MM.1S (cell line): ENCODE data around the gene GDPD5.

Experiments
- DNase-seq: peaks from one replicate; pipeline ENCODE4 v3.0.0-alpha.2; 2015
- H2AFZ ChIP-seq: fragments of 300-600 bp; sonication (generic); 2 replicates; pipeline ENCODE4 v1.6.0; 2016; ENCODE audit warnings: antibody characterized with exemption, low read length
- H3F3A ChIP-seq: fragments of 300-600 bp; sonication (generic); 2 replicates; pipeline ENCODE4 v1.6.1; 2016; ENCODE audit warnings: mild to moderate bottlenecking, antibody characterized with exemption, low read length, moderate library complexity, mixed read lengths; ENCODE audit not compliant: insufficient read depth
- H3K27ac ChIP-seq: fragments of 300-600 bp; sonication (generic); 2 replicates; pipeline ENCODE4 v1.5.1; 2016; ENCODE audit warnings: mild to moderate bottlenecking, low read length
- H3K27me3 ChIP-seq: fragments of 300-600 bp; sonication (generic); replicated peaks from 2 replicates; pipeline ENCODE4 v1.6.0; 2016; ENCODE audit warnings: low read length; ENCODE audit not compliant: insufficient read depth
- H3K36me3 ChIP-seq: fragments of 300-600 bp; sonication (generic); replicated peaks from 2 replicates; pipeline ENCODE4 v1.6.1; 2016; ENCODE audit warnings: mild to moderate bottlenecking, low read length, mixed read lengths; ENCODE audit not compliant: insufficient read depth
- H3K4me1 ChIP-seq: fragments of 300-600 bp; sonication (generic); 2 replicates; pipeline ENCODE4 v1.6.1; 2016; ENCODE audit warnings: low read length, mixed read lengths
- H3K4me2 ChIP-seq: fragments of 300-600 bp; sonication (generic); 2 replicates; pipeline ENCODE4 v1.6.0; 2016; ENCODE audit warnings: low read depth, low read length
- H3K4me3 ChIP-seq: fragments of 300-600 bp; sonication (generic); 2 replicates; pipeline ENCODE4 v1.5.1; 2016; ENCODE audit warnings: low read length, mixed read lengths
- H3K79me2 ChIP-seq: fragments of 300-600 bp; sonication (generic); 2 replicates; pipeline ENCODE4 v1.6.1; 2016; ENCODE audit warnings: mixed run types, low read length, mixed read lengths
- H3K9ac ChIP-seq: fragments of 300-600 bp; sonication (generic); 2 replicates; pipeline ENCODE4 v1.6.1; 2016; ENCODE audit warnings: low read length, mixed read lengths
- H3K9me2 ChIP-seq: fragments of 300-600 bp; sonication (generic); replicated peaks from 2 replicates; pipeline ENCODE4 v1.6.1; 2016; ENCODE audit warnings: mild to moderate bottlenecking, low read length, mixed read lengths; ENCODE audit not compliant: insufficient read depth
- H3K9me3 ChIP-seq: fragments of 300-600 bp; sonication (generic); replicated peaks from 2 replicates; pipeline ENCODE4 v1.6.1; 2016; ENCODE audit warnings: mild to moderate bottlenecking, low read length, mixed read lengths; ENCODE audit not compliant: insufficient read depth
- H4K20me1 ChIP-seq: fragments of 300-600 bp; sonication (generic); 2 replicates; pipeline ENCODE4 v1.6.1; 2016; ENCODE audit warnings: mild to moderate bottlenecking, low read length, moderate library complexity, mixed read lengths; ENCODE audit not compliant: insufficient read depth
- CTCF ChIP-seq: fragments of 300-600 bp; sonication (generic); IDR thresholded peaks from 2 replicates; pipeline ENCODE4 v1.5.1; 2016; ENCODE audit warnings: antibody characterized with exemption, low read length, mixed read lengths
- EZH2 ChIP-seq: fragments of 300-600 bp; sonication (generic); optimal IDR thresholded peaks from 2 replicates; pipeline ENCODE3; 2017; ENCODE audit warnings: low read depth, mild to moderate bottlenecking, antibody characterized with exemption, low read length, mixed read lengths
- EZH2phosphoT487 ChIP-seq: fragments of 300-600 bp; sonication (generic); IDR thresholded peaks from 2 replicates; pipeline ENCODE4 v1.6.1; 2018; ENCODE audit warnings: antibody characterized with exemption, low read length

Gene GDPD5

DNA sequence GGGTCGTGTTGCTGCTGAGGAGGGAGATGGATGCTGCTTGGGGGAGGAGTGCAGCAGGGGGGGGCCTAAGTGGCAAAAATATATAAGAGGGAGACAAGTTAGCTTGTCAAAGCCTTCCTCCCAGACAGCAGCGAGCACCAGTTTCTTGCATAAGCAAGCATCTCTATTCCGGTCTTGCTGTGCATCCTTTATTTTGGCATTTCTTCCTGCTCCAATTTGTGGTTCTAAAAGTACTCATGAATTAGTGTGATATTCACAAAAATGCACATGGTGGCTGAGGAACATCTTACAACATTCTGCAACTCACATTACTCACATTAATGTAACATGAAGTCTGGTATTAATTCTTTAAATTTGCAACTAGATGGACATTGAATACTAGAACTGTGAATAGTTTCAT, 32.1 kb downstream of the GDPD5 start:
- Histone ChIP-seq H3K4me2 (no peak overlapping the region), H3K79me2 (no peaks in the 10 kb centered on the region), H3K27ac (no peak overlapping the region), H3K27me3 (no peaks in the 10 kb centered on the region), H3F3A (no peaks in the 10 kb centered on the region), H3K9me3 (no peaks in the 10 kb centered on the region), H3K36me3 (no peaks in the 10 kb centered on the region), H3K9me2 (no peaks in the 10 kb centered on the region), H4K20me1 (no peaks in the 10 kb centered on the region), H3K4me1 (peaks cover 5% of the 10 kb centered on the region), H3K9ac (no peak overlapping the region), H3K4me3 (no peak overlapping the region), H2AFZ (no peak overlapping the region)
- TF ChIP-seq EZH2phosphoT487, result no peak
- TF ChIP-seq CTCF, result no peak
- no peak for TF ChIP-seq EZH2
- DNase-seq, result no peak

DNA sequence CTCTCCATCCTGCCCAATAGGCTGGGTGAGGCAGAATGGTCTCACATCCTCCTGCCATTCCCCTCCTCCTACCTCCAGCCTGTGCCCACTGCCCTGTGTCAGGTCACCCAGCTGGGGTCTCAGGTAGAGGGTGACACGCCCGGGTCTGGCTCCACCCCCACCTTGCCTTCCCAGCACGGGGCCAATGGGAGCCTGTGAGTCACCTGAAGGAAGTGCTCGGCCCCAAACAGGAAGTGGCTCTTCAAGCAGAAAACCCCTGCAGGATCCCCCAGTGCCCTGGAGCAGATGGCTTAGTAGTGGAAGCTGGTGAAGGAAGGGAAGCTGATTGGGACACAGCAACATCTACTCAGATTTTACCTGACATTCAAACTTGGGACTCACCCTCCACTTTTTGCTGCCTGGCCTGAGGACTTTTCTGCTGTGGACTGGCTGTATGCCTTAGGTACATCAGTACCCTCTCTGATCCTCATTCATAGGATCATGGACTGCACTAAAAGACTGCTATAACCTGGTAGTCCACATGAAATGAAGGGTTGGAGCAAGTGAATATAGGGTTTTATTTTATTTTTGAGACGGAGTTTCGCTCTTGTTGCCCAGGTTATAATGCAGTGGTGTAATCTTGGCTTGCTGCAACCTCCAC, 33.4 kb downstream of the GDPD5 start:
- no peaks in the 10 kb centered on the region for H3K27me3 ChIP-seq
- H3K79me2 ChIP-seq, result no peaks in the 10 kb centered on the region
- DNase-seq, result no peak
- H3K9me3 ChIP-seq, result no peaks in the 10 kb centered on the region
- no peaks in the 10 kb centered on the region for H3F3A ChIP-seq
- H3K27ac ChIP-seq, result no peak overlapping the region
- H3K4me3 ChIP-seq, result no peak overlapping the region
- TF ChIP-seq CTCF (no peak), EZH2 (no peak), EZH2phosphoT487 (no peak)
- peaks cover 5% of the 10 kb centered on the region for H3K4me1 ChIP-seq
- H2AFZ ChIP-seq, result peak overlapping the region; percentile 83
- H3K36me3 ChIP-seq, result no peaks in the 10 kb centered on the region
- no peaks in the 10 kb centered on the region for H4K20me1 ChIP-seq
- H3K9me2 ChIP-seq, result no peaks in the 10 kb centered on the region
- H3K9ac ChIP-seq, result no peak overlapping the region
- H3K4me2 ChIP-seq, result peak overlapping the region; percentile 27; the same call in 1 of the 2 replicates

DNA sequence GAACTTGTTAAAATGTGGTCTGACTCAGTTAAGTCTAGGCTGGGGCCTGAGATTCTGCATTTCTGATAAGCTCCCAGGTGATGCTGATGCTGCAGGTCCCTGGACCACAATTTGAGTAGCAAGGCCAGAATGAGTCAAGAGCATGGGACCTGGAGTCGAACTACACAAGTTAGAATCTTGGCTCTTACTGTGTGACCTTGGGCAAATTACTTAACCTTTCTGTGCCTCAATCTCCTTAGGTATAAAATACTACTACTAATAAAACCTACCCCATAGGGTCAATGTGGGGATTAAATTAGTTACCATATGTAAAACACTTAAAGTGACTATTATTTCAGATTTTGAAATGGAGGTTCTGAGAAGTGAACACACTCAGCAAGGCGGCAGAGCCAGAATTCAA, 34.3 kb downstream of the GDPD5 start:
- Histone ChIP-seq H2AFZ (no peak overlapping the region), H3K4me3 (no peak overlapping the region), H3K4me1 (peaks cover 5% of the 10 kb centered on the region), H3K9me3 (no peaks in the 10 kb centered on the region), H3K27ac (no peak overlapping the region), H3K9me2 (no peaks in the 10 kb centered on the region), H3K79me2 (no peaks in the 10 kb centered on the region), H3K27me3 (no peaks in the 10 kb centered on the region), H3K4me2 (no peak overlapping the region), H3K36me3 (no peaks in the 10 kb centered on the region), H3F3A (no peaks in the 10 kb centered on the region), H4K20me1 (no peaks in the 10 kb centered on the region), H3K9ac (no peak overlapping the region)
- DNase-seq, result no peak
- no peak for TF ChIP-seq CTCF
- TF ChIP-seq EZH2, result no peak
- TF ChIP-seq EZH2phosphoT487, result no peak
